ENCODE measurements around the gene ZNF629.

The ZNF629 gene

GRCh38 chr16:30786115-30786935 is 680 bp downstream of the ZNF629 start:
- DNase-seq (ENCODE audit: low read depth), result no peak

GRCh38 chr16:30785126-30786106 is 1.6 kb downstream of the ZNF629 start:
- DNase-seq (ENCODE audit: low read depth), result no peak

- no peak for DNase-seq (ENCODE audit: low read depth)
Measured at GRCh38 chr16:30784215-30784614, 2.8 kb downstream of the ZNF629 start.

GRCh38 chr16:30783280-30784109 is 3.5 kb downstream of the ZNF629 start:
- DNase-seq (ENCODE audit: low read depth), result no peak

GRCh38 chr16:30782486-30783279 is 4.3 kb downstream of the ZNF629 start:
- DNase-seq (ENCODE audit: low read depth), result no peak

- no peak for DNase-seq (ENCODE audit: low read depth)
Measured at GRCh38 chr16:30780549-30780948, 6.5 kb downstream of the ZNF629 start.

GRCh38 chr16:30780021-30780420 is 7.0 kb downstream of the ZNF629 start:
- no peak for DNase-seq (ENCODE audit: low read depth)

GRCh38 chr16:30779596-30779995 is 7.4 kb downstream of the ZNF629 start:
- no peak for DNase-seq (ENCODE audit: low read depth)

- no peak for DNase-seq (ENCODE audit: low read depth)
Measured at GRCh38 chr16:30778549-30779244, 8.3 kb downstream of the ZNF629 start.

- no peak for DNase-seq (ENCODE audit: low read depth)
Measured at GRCh38 chr16:30777591-30778297, 9.3 kb downstream of the ZNF629 start.

- DNase-seq (ENCODE audit: low read depth), result peak; percentile 42
Measured at GRCh38 chr16:30775392-30776188, 11.4 kb downstream of the ZNF629 start.

GRCh38 chr16:30775131-30775391 is 11.9 kb downstream of the ZNF629 start:
- no peak for DNase-seq (ENCODE audit: low read depth)

- no peak for DNase-seq (ENCODE audit: low read depth)
Measured at GRCh38 chr16:30774367-30775130, 12.5 kb downstream of the ZNF629 start.

- DNase-seq (ENCODE audit: low read depth), result no peak
Measured at GRCh38 chr16:30773826-30774225, 13.2 kb downstream of the ZNF629 start.

GRCh38 chr16:30771726-30772125 is 15.3 kb downstream of the ZNF629 start:
- DNase-seq (ENCODE audit: low read depth), result no peak

GRCh38 chr16:30769379-30770089 is 17.5 kb downstream of the ZNF629 start:
- DNase-seq (ENCODE audit: low read depth), result no peak

- no peak for DNase-seq (ENCODE audit: low read depth)
Measured at GRCh38 chr16:30768583-30769181, 18.3 kb downstream of the ZNF629 start.
